Lung (tissue), 12 donors: ENCODE data around the gene TSPAN18. TPM values are rescaled to one million over a fixed set of nuclear protein-coding genes. Genes with fewer than 3 reads are reported as not detected.

Experiments used
- ATAC-seq: fragments of 200-7000 bp; cut with Tn5 transposase; one replicate; pipeline ENCODE4 v1.9.1; 2020; ENCODE audit warnings: moderate number of reproducible peaks; ENCODE audit not compliant: insufficient read depth, low FRiP score
- DNase-seq, 3 donors: peaks; one replicate each; pipeline ENCODE4 v3.0.0-alpha.2; 2013 to 2017
- H3K27ac ChIP-seq, 2 donors: one replicate each; pipeline ENCODE4 v1.5.1; 2013; ENCODE audit warnings: mild to moderate bottlenecking in 2 of 2, moderate library complexity in 2 of 2, control low read depth in 1 of 2, inconsistent platforms in 1 of 2, low read depth in 1 of 2, low read length in 1 of 2
- H3K27me3 ChIP-seq, 3 donors: one replicate each; pipeline ENCODE4 v1.5.1; 2013; ENCODE audit warnings: low read length in 2 of 3; ENCODE audit not compliant: control insufficient read depth in 3 of 3, insufficient read depth in 3 of 3
- H3K36me3 ChIP-seq, 4 donors: one replicate each; pipeline ENCODE4 v1.5.1; 2013; ENCODE audit warnings: low read length in 4 of 4, mild to moderate bottlenecking in 1 of 4, moderate library complexity in 1 of 4; ENCODE audit not compliant: control insufficient read depth in 4 of 4, insufficient read depth in 4 of 4
- H3K4me1 ChIP-seq, 5 donors: one replicate each; pipeline ENCODE4 v1.5.1; 2013; ENCODE audit warnings: low read length in 5 of 5, mild to moderate bottlenecking in 2 of 5, moderate library complexity in 1 of 5; ENCODE audit not compliant: control insufficient read depth in 5 of 5, insufficient read depth in 5 of 5
- H3K4me3 ChIP-seq: one replicate; pipeline ENCODE4 v1.5.1; 2013; ENCODE audit warnings: mild to moderate bottlenecking, control low read depth, moderate library complexity
- H3K9ac ChIP-seq, 2 donors: one replicate each; pipeline ENCODE4 v1.5.1; 2013; ENCODE audit warnings: low read length in 2 of 2, control low read depth in 1 of 2; ENCODE audit not compliant: insufficient read depth in 1 of 2
- H3K9me3 ChIP-seq, 4 donors: one replicate each; pipeline ENCODE4 v1.5.1; 2013; ENCODE audit warnings: low read length in 3 of 4, mild to moderate bottlenecking in 1 of 4, moderate library complexity in 1 of 4; ENCODE audit not compliant: control insufficient read depth in 4 of 4, insufficient read depth in 3 of 4
- CTCF ChIP-seq: IDR thresholded peaks from 2 replicates; pipeline ENCODE4 v1.5.1; 2012; ENCODE audit warnings: mild to moderate bottlenecking; ENCODE audit errors: control extremely low read depth, extremely low read depth
- WGBS, 2 donors: extraction: QIAGEN DNeasy Blood & Tissue Kit; methylation state at CpG; one replicate each; pipeline ENCODE4 v1.1.7; 2013; 5-methylcytosine and 5-hydroxymethylcytosine counted together
- polyA plus RNA-seq, 2 donors: library from polyadenylated mRNA; stranded (reverse); fragments of 200-250 nt; gene quantifications; one replicate each; pipeline ENCODE4 v1.2.1, GENCODE V29; 2013
- total RNA-seq, 2 donors: library from RNA; depleted of rRNA in 1 of 2; stranded (reverse); fragments of >200 nt in 1 of 2; gene quantifications; one replicate each; pipeline ENCODE4 v1.2.1, GENCODE V29; 2014 to 2021
- donor health status: control.
- donor health status: control.
- donor health status: Bipolar disorder and iron deficiency.
- donor health status: healthy.
- donor health status: DM: yes; HTN: yes; CAD: no.

Gene TSPAN18
- total and polyA plus RNA-seq, 4 donors, result 8.3 to 40.7 (median 21.4) TPM

- H3K27ac ChIP-seq, result no peak overlapping the region
- H3K9me3 ChIP-seq, result no peaks in the 10 kb centered on the region
- no peaks in the 10 kb centered on the region for H3K4me1 ChIP-seq
- H3K4me3 ChIP-seq, result no peak overlapping the region
- 87 to 93% methylated on average over 3 of the region's 3 CpGs for WGBS, 2 donors
- peaks cover 0 to 2% (median 0%) of the 10 kb centered on the region in 3 donors for H3K27me3 ChIP-seq
- no peak for TF ChIP-seq CTCF
- ATAC-seq (no peak), DNase-seq (peak; percentile 43 to 55 (median 54))
- no peak overlapping the region for H3K9ac ChIP-seq
- peaks cover 0 to 1% (median 0%) of the 10 kb centered on the region in 4 donors for H3K36me3 ChIP-seq
Observed at GRCh38 chr11:44923806-44924205, 197.0 kb downstream of the TSPAN18 start.

- Histone ChIP-seq H3K4me1 (no peaks in the 10 kb centered on the region), H3K36me3 (peaks cover 0 to 6% (median under 1%) of the 10 kb centered on the region in 4 donors), H3K27me3 (peaks cover 0 to 2% (median 0%) of the 10 kb centered on the region in 3 donors), H3K27ac (no peak overlapping the region), H3K4me3 (no peak overlapping the region), H3K9me3 (no peaks in the 10 kb centered on the region), H3K9ac (no peak overlapping the region)
- WGBS, 2 donors, result 80 to 87% methylated on average over 8 of the region's 8 CpGs
- no peak for TF ChIP-seq CTCF
- no peak for DNase-seq
- ATAC-seq, result no peak
Observed at GRCh38 chr11:44926036-44926435, 199.3 kb downstream of the TSPAN18 start.

GRCh38 chr11:44927174-44927661 is 200.5 kb downstream of the TSPAN18 start:
- ATAC-seq (no peak), DNase-seq (peak; percentile 67 to 73 (median 69))
- no peaks in the 10 kb centered on the region for H3K9me3 ChIP-seq
- no peak overlapping the region for H3K9ac ChIP-seq
- no peak overlapping the region for H3K27ac ChIP-seq
- no peak overlapping the region for H3K4me3 ChIP-seq
- WGBS, 2 donors, result 24 to 33% methylated on average over 16 of the region's 16 CpGs
- peaks cover 0 to 2% (median 0%) of the 10 kb centered on the region in 3 donors for H3K27me3 ChIP-seq
- H3K36me3 ChIP-seq, result peaks cover 0 to 6% (median under 1%) of the 10 kb centered on the region in 4 donors
- TF ChIP-seq CTCF, result peak; percentile 65
- H3K4me1 ChIP-seq, result no peaks in the 10 kb centered on the region

- no peak for TF ChIP-seq CTCF
- no peak for ATAC-seq
Observed at GRCh38 chr11:44928144-44928543, 201.4 kb downstream of the TSPAN18 start.

More at GRCh38 chr11:44928144-44928543, 201.4 kb downstream of the TSPAN18 start:
- WGBS, 2 donors, result 81 to 84% methylated on average over 4 of the region's 4 CpGs
- no peaks in the 10 kb centered on the region for H3K9me3 ChIP-seq
- peaks cover 0 to 8% (median under 1%) of the 10 kb centered on the region in 4 donors for H3K36me3 ChIP-seq
- peaks cover 0 to 2% (median 0%) of the 10 kb centered on the region in 3 donors for H3K27me3 ChIP-seq
- no peak for DNase-seq
- H3K4me3 ChIP-seq, result no peak overlapping the region
- no peaks in the 10 kb centered on the region for H3K4me1 ChIP-seq
- H3K27ac ChIP-seq, result no peak overlapping the region
- no peak overlapping the region for H3K9ac ChIP-seq
